DND-41 (cell line): ENCODE measurements around the gene SLC16A3.

Source experiments
- ATAC-seq: fragments of 200-7000 bp; cut with Tn5 transposase; 3 replicates; pipeline ENCODE4 v1.9.1; 2021; ENCODE audit warnings: low read depth; ENCODE audit not compliant: insufficient read depth
- DNase-seq: peaks from one replicate; pipeline ENCODE4 v3.0.0-alpha.2; 2020
- H2AFZ ChIP-seq: 2 replicates; pipeline ENCODE4 v1.6.0; 2012; ENCODE audit warnings: low read depth, low read length
- H3K27ac ChIP-seq: 2 replicates; pipeline ENCODE4 v1.5.1; 2012; ENCODE audit warnings: low read length, inconsistent platforms
- H3K27me3 ChIP-seq: fragments of 200-600 bp; sonication (generic); 2 replicates; pipeline ENCODE4 v1.6.0; 2012; ENCODE audit warnings: low read length, mild to moderate bottlenecking, inconsistent platforms; ENCODE audit not compliant: insufficient read depth, poor library complexity
- H3K36me3 ChIP-seq: 2 replicates; pipeline ENCODE4 v1.5.1; 2012; ENCODE audit warnings: low read length, inconsistent platforms; ENCODE audit not compliant: insufficient read depth
- H3K4me1 ChIP-seq: 2 replicates; pipeline ENCODE4 v1.5.1; 2012; ENCODE audit warnings: mild to moderate bottlenecking, low read length; ENCODE audit not compliant: insufficient read depth
- H3K4me2 ChIP-seq: 2 replicates; pipeline ENCODE4 v1.6.0; 2012; ENCODE audit warnings: mild to moderate bottlenecking, moderate library complexity, low read length, inconsistent platforms; ENCODE audit not compliant: insufficient read depth
- H3K4me3 ChIP-seq, 2 experiments: fragments of 200-600 bp in 1 of 2; shearing (Covaris generic) in 1 of 2; 2 replicates each; pipeline ENCODE4 v1.5.1; 2012 to 2016; ENCODE audit warnings: inconsistent platforms in 2 of 2, low read length in 2 of 2, mild to moderate bottlenecking in 2 of 2, low read depth in 1 of 2, moderate library complexity in 1 of 2
- H3K79me2 ChIP-seq: 2 replicates; pipeline ENCODE4 v1.6.0; 2012; ENCODE audit warnings: low read length, inconsistent platforms; ENCODE audit not compliant: insufficient read depth
- H3K9ac ChIP-seq: 2 replicates; pipeline ENCODE4 v1.6.0; 2012; ENCODE audit warnings: low read depth, mild to moderate bottlenecking, inconsistent platforms, low read length, moderate library complexity
- H3K9me3 ChIP-seq: 2 replicates; pipeline ENCODE4 v1.5.1; 2012; ENCODE audit warnings: low read length, moderate library complexity, mild to moderate bottlenecking, inconsistent platforms; ENCODE audit not compliant: insufficient read depth, severe bottlenecking
- H4K20me1 ChIP-seq: 2 replicates; pipeline ENCODE4 v1.6.0; 2012; ENCODE audit warnings: low read length; ENCODE audit not compliant: insufficient read depth
- EZH2 ChIP-seq: IDR thresholded peaks from 3 replicates; pipeline ENCODE4 v1.6.1; 2012; ENCODE audit warnings: borderline replicate concordance, low read depth, mild to moderate bottlenecking, moderate library complexity, low read length, inconsistent platforms; ENCODE audit not compliant: severe bottlenecking
- TF ChIP-seq, protein P1 (sequence below): IDR thresholded peaks from 2 replicates; pipeline ENCODE4 v1.5.1; 2012; ENCODE audit warnings: borderline replicate concordance, low read length, moderate library complexity, mild to moderate bottlenecking; ENCODE audit not compliant: poor library complexity, severe bottlenecking; ENCODE audit errors: extremely low read depth

SLC16A3 gene

GRCh38 chr17:82285141-82285540 lies 56.3 kb downstream of the SLC16A3 start:
- Histone ChIP-seq H3K27me3 (no peaks in the 10 kb centered on the region), H3K79me2 (no peaks in the 10 kb centered on the region), H3K4me2 (no peak overlapping the region), H3K4me3 (no peak overlapping the region), H3K36me3 (no peaks in the 10 kb centered on the region), H3K9ac (no peak overlapping the region), H3K27ac (no peak overlapping the region), H3K4me1 (peaks cover 9% of the 10 kb centered on the region), H2AFZ (no peak overlapping the region), H3K9me3 (no peaks in the 10 kb centered on the region), H4K20me1 (no peaks in the 10 kb centered on the region)
- no peak for TF ChIP-seq EZH2
- TF ChIP-seq, protein P1, sequence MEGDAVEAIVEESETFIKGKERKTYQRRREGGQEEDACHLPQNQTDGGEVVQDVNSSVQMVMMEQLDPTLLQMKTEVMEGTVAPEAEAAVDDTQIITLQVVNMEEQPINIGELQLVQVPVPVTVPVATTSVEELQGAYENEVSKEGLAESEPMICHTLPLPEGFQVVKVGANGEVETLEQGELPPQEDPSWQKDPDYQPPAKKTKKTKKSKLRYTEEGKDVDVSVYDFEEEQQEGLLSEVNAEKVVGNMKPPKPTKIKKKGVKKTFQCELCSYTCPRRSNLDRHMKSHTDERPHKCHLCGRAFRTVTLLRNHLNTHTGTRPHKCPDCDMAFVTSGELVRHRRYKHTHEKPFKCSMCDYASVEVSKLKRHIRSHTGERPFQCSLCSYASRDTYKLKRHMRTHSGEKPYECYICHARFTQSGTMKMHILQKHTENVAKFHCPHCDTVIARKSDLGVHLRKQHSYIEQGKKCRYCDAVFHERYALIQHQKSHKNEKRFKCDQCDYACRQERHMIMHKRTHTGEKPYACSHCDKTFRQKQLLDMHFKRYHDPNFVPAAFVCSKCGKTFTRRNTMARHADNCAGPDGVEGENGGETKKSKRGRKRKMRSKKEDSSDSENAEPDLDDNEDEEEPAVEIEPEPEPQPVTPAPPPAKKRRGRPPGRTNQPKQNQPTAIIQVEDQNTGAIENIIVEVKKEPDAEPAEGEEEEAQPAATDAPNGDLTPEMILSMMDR: no peak
- DNase-seq: no peak
- ATAC-seq: no peak

DNA sequence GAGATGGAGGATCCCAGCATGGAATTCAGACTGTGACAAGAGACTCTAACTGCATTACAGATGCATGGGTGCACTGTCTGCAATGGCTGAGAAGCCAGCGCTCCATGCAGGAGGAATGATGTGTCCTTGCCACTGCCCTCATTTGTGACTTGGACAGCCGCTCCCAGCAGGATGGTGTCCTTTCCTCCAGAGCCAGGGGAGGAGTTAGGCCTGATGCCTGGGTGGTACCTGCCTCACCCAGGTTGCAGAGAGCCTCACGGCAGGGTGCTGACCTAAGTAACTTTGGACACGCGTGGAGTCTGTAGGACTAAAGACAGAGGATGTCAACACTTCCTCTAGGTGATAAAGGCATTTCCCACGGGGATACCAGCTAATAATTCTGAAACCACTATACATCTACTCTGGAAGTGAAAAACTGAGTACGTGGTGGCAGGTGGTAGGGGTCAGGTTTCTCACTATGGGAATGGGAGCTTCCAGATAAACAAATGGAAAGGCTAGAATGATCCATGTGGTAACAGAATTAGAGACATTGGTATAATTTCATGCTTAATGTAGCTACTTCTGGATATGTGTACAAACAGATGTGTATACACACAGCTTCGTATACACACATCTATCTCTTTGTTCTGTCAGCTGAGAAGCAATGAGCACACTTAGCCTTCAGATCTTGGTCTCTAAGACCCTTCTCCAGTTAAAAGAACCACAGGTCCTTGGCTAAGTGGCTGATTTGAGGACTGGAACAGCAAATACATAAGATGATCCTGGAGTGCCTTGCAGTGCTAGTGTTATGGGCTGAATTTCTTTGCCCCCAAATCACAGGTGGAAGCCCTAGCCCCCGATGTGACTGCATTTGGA lies 58.4 kb downstream of the SLC16A3 start:
- Histone ChIP-seq H3K27ac (no peak overlapping the region), H3K4me1 (peaks cover 19% of the 10 kb centered on the region), H4K20me1 (no peaks in the 10 kb centered on the region), H3K79me2 (peaks cover 7% of the 10 kb centered on the region), H3K9me3 (no peaks in the 10 kb centered on the region), H2AFZ (no peak overlapping the region), H3K36me3 (no peaks in the 10 kb centered on the region), H3K4me2 (no peak overlapping the region), H3K4me3 (no peak overlapping the region), H3K9ac (no peak overlapping the region), H3K27me3 (no peaks in the 10 kb centered on the region)
- DNase-seq: no peak
- ATAC-seq: no peak
- no peak for TF ChIP-seq EZH2
- TF ChIP-seq, protein P1: no peak

DNA sequence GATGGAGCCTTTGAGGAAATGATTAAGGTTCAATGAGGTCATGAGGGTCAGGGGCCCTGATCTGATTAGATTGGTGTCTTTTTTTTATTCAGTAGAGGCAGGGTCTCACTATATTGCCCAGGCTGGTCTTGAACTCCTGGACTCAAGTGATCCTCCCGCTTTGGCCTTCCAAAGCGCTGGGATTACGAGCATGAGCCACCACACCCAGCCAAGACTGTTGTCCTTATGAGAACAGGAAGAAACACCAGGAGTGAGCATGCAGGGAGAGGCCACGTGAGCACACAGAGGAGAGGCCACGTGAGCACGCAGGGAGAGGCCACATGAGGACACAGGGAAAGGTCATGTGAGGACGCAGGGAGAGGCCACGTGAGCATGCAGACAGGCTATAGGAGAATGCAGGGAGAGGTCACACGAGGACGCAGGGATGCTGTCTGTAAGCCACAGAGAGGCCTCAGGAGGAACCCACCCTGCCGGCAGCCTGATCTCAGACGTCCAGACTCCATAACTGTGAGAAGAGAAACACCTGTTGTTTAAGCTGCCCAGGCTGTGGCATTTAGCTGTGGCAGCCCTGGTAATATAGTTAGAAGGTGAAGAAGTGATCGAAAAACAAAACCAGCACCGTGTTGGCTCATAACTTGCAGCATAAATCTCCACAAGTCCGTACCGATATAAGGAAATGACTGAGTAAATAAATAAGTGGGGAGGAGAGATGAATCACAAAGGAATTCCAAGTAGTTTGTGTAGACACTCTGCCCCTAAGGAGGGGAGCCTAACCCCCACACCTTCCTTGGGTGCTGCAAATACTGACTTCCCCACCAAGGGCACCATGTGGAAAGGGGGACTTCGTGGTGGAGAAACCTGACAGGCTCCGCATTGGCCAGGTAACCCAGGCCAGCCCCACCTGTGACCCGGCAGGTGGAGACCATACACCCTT lies 59.3 kb downstream of the SLC16A3 start:
- Histone ChIP-seq H3K36me3 (no peaks in the 10 kb centered on the region), H3K9ac (no peak overlapping the region), H3K4me2 (no peak overlapping the region), H3K27ac (no peak overlapping the region), H3K4me1 (peaks cover 19% of the 10 kb centered on the region), H3K79me2 (peaks cover 10% of the 10 kb centered on the region), H3K9me3 (no peaks in the 10 kb centered on the region), H3K27me3 (no peaks in the 10 kb centered on the region), H2AFZ (no peak overlapping the region), H4K20me1 (no peaks in the 10 kb centered on the region), H3K4me3 (no peak overlapping the region)
- ATAC-seq (no peak), DNase-seq (no peak)
- TF ChIP-seq, protein P1: no peak
- TF ChIP-seq EZH2: no peak
